Transverse colon (tissue), 4 donors: ENCODE measurements around the gene ARHGAP18. TPM values are rescaled to one million over a fixed set of nuclear protein-coding genes. Genes with fewer than 3 reads are reported as not detected.

Source experiments
- DNase-seq: peaks from one replicate; pipeline ENCODE4 v3.0.0-alpha.2; 2019
- H3K27ac ChIP-seq, 4 donors: fragments of 200-600 bp; sonication (generic); 2 replicates each; pipeline ENCODE4 v1.5.1; 2016 to 2018; ENCODE audit warnings: inconsistent platforms in 4 of 4
- H3K27me3 ChIP-seq: fragments of 200-600 bp; sonication (generic); 2 replicates; pipeline ENCODE4 v1.5.1; 2017; ENCODE audit warnings: inconsistent platforms
- H3K36me3 ChIP-seq, 4 donors: fragments of 200-600 bp; sonication (generic); 2 replicates each; pipeline ENCODE4 v1.5.1; 2017 to 2019; ENCODE audit warnings: inconsistent platforms in 4 of 4
- H3K4me1 ChIP-seq, 4 donors: fragments of 200-600 bp; sonication (generic); 2 replicates each; pipeline ENCODE4 v1.5.1; 2017 to 2020; ENCODE audit warnings: inconsistent platforms in 4 of 4
- H3K4me3 ChIP-seq, 4 donors: fragments of 200-600 bp; sonication (generic); 1 replicate in 1 of 4; 2 replicates in 3 of 4; pipeline versions ENCODE4 v1.5.1 to v1.6.1; 2017 to 2019; ENCODE audit warnings: inconsistent platforms in 4 of 4
- H3K9me3 ChIP-seq, 2 donors: fragments of 200-600 bp; sonication (generic); 2 replicates each; pipeline ENCODE4 v1.5.1; 2017 to 2019; ENCODE audit warnings: inconsistent platforms in 2 of 2
- EP300 ChIP-seq: sonication (generic); formaldehyde crosslinking; IDR thresholded peaks from one replicate; pipeline ENCODE4 v1.6.1; 2017; ENCODE audit warnings: antibody characterized with exemption, low read depth
- POLR2A ChIP-seq: fragments of 450-650 bp; IDR thresholded peaks from one replicate; pipeline ENCODE4 v1.6.1; 2016; ENCODE audit warnings: antibody characterized with exemption, mild to moderate bottlenecking, moderate library complexity
- POLR2AphosphoS5 ChIP-seq, 3 donors: sonication (generic); formaldehyde crosslinking; IDR thresholded peaks; one replicate each; pipeline ENCODE4 v1.6.1; 2016; ENCODE audit warnings: antibody characterized with exemption in 3 of 3
- WGBS, 2 donors: methylation state at CpG; one replicate each; pipeline ENCODE4 v1.1.5; 2018; ENCODE audit warnings: low coverage in 1 of 2; 5-methylcytosine and 5-hydroxymethylcytosine counted together
- in situ Hi-C, 4 donors: fragments of 200-750 bp; cut with MboI; loops; one replicate each; pipeline versions ENCODE4 v1.15.0 to v1.15.1; 2017; ENCODE audit warnings: low sequenced_read_pairs in 3 of 4, low pct_ligation_motif_present in 1 of 4, low pct_unique_long_range_greater_than_20kb in 1 of 4
- intact Hi-C: fragments of 100-400 bp; cut with DNase I; formaldehyde crosslinking; loops from one replicate; pipeline ENCODE4 v1.15.1; 2023; ENCODE audit warnings: low total_unique reads
- total RNA-seq, 4 donors: library from RNA; depleted of rRNA; stranded (reverse); fragments of >200 nt; gene quantifications; one replicate each; pipeline ENCODE4 v1.1.0, GENCODE V29; 2016
- TF ChIP-seq, protein P1 (sequence below), 5 experiments: fragments of 200-600 bp in 3 of 5; fragments of 450-650 bp in 2 of 5; sonication (generic) in 3 of 5; IDR thresholded peaks; 1 replicate in 2 of 5; 2 replicates in 3 of 5; pipeline ENCODE4 v1.5.1; 2016 to 2017; ENCODE audit warnings: antibody characterized with exemption in 5 of 5, inconsistent platforms in 3 of 5, mild to moderate bottlenecking in 2 of 5, moderate library complexity in 1 of 5

The ARHGAP18 gene
- total RNA-seq, 4 donors from 2014 or later = 5.2 to 21.8 (median 13.0) TPM

- Histone ChIP-seq H3K27me3 (no peaks in the 10 kb centered on the region), H3K27ac (no peak overlapping the region), H3K4me3 (no peak overlapping the region), H3K9me3 (no peaks in the 10 kb centered on the region), H3K36me3 (no peaks in the 10 kb centered on the region), H3K4me1 (peaks cover 0 to 32% (median 8%) of the 10 kb centered on the region in 4 donors)
- in situ Hi-C loops (no loop called here), intact Hi-C loops (no loop called here)
- no peak for DNase-seq
- TF ChIP-seq POLR2A (no peak), POLR2AphosphoS5 (IDR thresholded peaks at IDR 0.05) (no peak), EP300 (no peak)
- TF ChIP-seq, protein P1, sequence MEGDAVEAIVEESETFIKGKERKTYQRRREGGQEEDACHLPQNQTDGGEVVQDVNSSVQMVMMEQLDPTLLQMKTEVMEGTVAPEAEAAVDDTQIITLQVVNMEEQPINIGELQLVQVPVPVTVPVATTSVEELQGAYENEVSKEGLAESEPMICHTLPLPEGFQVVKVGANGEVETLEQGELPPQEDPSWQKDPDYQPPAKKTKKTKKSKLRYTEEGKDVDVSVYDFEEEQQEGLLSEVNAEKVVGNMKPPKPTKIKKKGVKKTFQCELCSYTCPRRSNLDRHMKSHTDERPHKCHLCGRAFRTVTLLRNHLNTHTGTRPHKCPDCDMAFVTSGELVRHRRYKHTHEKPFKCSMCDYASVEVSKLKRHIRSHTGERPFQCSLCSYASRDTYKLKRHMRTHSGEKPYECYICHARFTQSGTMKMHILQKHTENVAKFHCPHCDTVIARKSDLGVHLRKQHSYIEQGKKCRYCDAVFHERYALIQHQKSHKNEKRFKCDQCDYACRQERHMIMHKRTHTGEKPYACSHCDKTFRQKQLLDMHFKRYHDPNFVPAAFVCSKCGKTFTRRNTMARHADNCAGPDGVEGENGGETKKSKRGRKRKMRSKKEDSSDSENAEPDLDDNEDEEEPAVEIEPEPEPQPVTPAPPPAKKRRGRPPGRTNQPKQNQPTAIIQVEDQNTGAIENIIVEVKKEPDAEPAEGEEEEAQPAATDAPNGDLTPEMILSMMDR (IDR thresholded peaks at IDR 0.05) = no peak
Measured at GRCh38 chr6:129667621-129668020, 42.4 kb downstream of the ARHGAP18 start.

- H3K9me3 ChIP-seq = no peaks in the 10 kb centered on the region
- H3K36me3 ChIP-seq = no peaks in the 10 kb centered on the region
- TF ChIP-seq EP300 = no peak
- TF ChIP-seq POLR2A = no peak
- TF ChIP-seq, protein P1 (IDR thresholded peaks at IDR 0.05) = no peak
- no peak for TF ChIP-seq POLR2AphosphoS5 (IDR thresholded peaks at IDR 0.05)
- H3K27me3 ChIP-seq = no peaks in the 10 kb centered on the region
- no peak overlapping the region for H3K27ac ChIP-seq
- H3K4me1 ChIP-seq = peaks cover 0 to 31% (median 10%) of the 10 kb centered on the region in 4 donors
- no peak overlapping the region for H3K4me3 ChIP-seq
- intact Hi-C loops (no loop called here), in situ Hi-C loops (no loop called here)
- DNase-seq = no peak
Measured at GRCh38 chr6:129667034-129667433, 42.9 kb downstream of the ARHGAP18 start.

- H3K4me3 ChIP-seq = no peak overlapping the region
- no peaks in the 10 kb centered on the region for H3K36me3 ChIP-seq
- peaks cover 0 to 23% (median 10%) of the 10 kb centered on the region in 4 donors for H3K4me1 ChIP-seq
- in situ Hi-C loops = no loop called here
- no peaks in the 10 kb centered on the region for H3K9me3 ChIP-seq
- no peaks in the 10 kb centered on the region for H3K27me3 ChIP-seq
- TF ChIP-seq POLR2A (no peak), EP300 (no peak), POLR2AphosphoS5 (IDR thresholded peaks at IDR 0.05) (no peak)
- TF ChIP-seq, protein P1 (IDR thresholded peaks at IDR 0.05) = no peak
- WGBS, 2 donors = 53 to 74% methylated on average over 3 of the region's 3 CpGs
- intact Hi-C loops = no loop called here
- DNase-seq = no peak
- H3K27ac ChIP-seq = no peak overlapping the region
Measured at GRCh38 chr6:129665555-129665954, 44.4 kb downstream of the ARHGAP18 start.

- no peak overlapping the region for H3K4me3 ChIP-seq
- no peaks in the 10 kb centered on the region for H3K27me3 ChIP-seq
- no peak for TF ChIP-seq EP300
- no peak for TF ChIP-seq POLR2AphosphoS5 (IDR thresholded peaks at IDR 0.05)
- TF ChIP-seq, protein P1 (IDR thresholded peaks at IDR 0.05) = no peak
- no peak for TF ChIP-seq POLR2A
- in situ Hi-C loops (no loop called here), intact Hi-C loops (no loop called here)
- no peak for DNase-seq
- H3K36me3 ChIP-seq = no peaks in the 10 kb centered on the region
- peaks cover 0 to 23% (median 10%) of the 10 kb centered on the region in 4 donors for H3K4me1 ChIP-seq
- WGBS, 2 donors = 51 to 56% methylated on average over 2 to 3 of the region's 3 CpGs
- no peaks in the 10 kb centered on the region for H3K9me3 ChIP-seq
- no peak overlapping the region for H3K27ac ChIP-seq
Measured at GRCh38 chr6:129663531-129663930, 46.4 kb downstream of the ARHGAP18 start.
